Kidney (tissue), 14 donors: Measurements from ENCODE around the gene COL4A2. TPM values are rescaled to one million over a fixed set of nuclear protein-coding genes. Genes with fewer than 3 reads are reported as not detected.

Source experiments
- DNase-seq, 5 donors: peaks; one replicate each; pipeline ENCODE4 v3.0.0-alpha.2; 2013 to 2020
- FAIRE-seq: peaks from 2 replicates; lab custom pipeline; 2012; peaks lifted over from hg19 to GRCh38; lab: Jason Lieb, UNC
- H3K27ac ChIP-seq, 2 donors: one replicate each; pipeline ENCODE4 v1.7.0; 2013; ENCODE audit warnings: low read depth in 2 of 2, low read length in 2 of 2, inconsistent platforms in 1 of 2
- H3K27me3 ChIP-seq: one replicate; pipeline ENCODE4 v1.7.1; 2013; ENCODE audit warnings: low read length, inconsistent platforms; ENCODE audit not compliant: control insufficient read depth, insufficient read depth
- H3K36me3 ChIP-seq, 3 donors: one replicate each; pipeline versions ENCODE4 v1.7.0 to v1.7.1; 2013; ENCODE audit warnings: low read length in 3 of 3, control low read depth in 1 of 3, inconsistent platforms in 1 of 3; ENCODE audit not compliant: insufficient read depth in 3 of 3, control insufficient read depth in 2 of 3
- H3K4me1 ChIP-seq, 3 donors: one replicate each; pipeline versions ENCODE4 v1.7.0 to v1.7.1; 2013; ENCODE audit warnings: low read length in 3 of 3, inconsistent platforms in 1 of 3, low read depth in 1 of 3; ENCODE audit not compliant: control insufficient read depth in 2 of 3, insufficient read depth in 2 of 3
- H3K4me3 ChIP-seq, 3 donors: one replicate each; pipeline versions ENCODE4 v1.7.0 to v1.8.1; 2013; ENCODE audit warnings: low read length in 3 of 3, control low read depth in 1 of 3, inconsistent platforms in 1 of 3
- H3K9ac ChIP-seq, 3 donors: one replicate each; pipeline versions ENCODE4 v1.7.0 to v1.7.1; 2013; ENCODE audit warnings: low read length in 3 of 3, control low read depth in 1 of 3, inconsistent platforms in 1 of 3
- H3K9me3 ChIP-seq, 3 donors: one replicate each; pipeline versions ENCODE4 v1.7.0 to v1.7.1; 2013; ENCODE audit warnings: low read length in 3 of 3, control low read depth in 1 of 3, inconsistent platforms in 1 of 3; ENCODE audit not compliant: control insufficient read depth in 2 of 3, insufficient read depth in 1 of 3
- CTCF ChIP-seq: IDR thresholded peaks from 3 replicates; pipeline ENCODE4 v1.5.1; 2012; ENCODE audit warnings: mild to moderate bottlenecking, moderate library complexity, borderline replicate concordance; ENCODE audit not compliant: insufficient read depth; ENCODE audit errors: extremely low read depth
- intact Hi-C: fragments of 100-400 bp; cut with DNase I; formaldehyde crosslinking; loops from one replicate; pipeline ENCODE4 v1.11.1; 2022
- polyA plus RNA-seq: library from polyadenylated mRNA; stranded (reverse); fragments of 350-450 nt; fragmentation: Illumina TruSeq; extraction: RNeasy Lipid Tissue Mini Kit (QIAGEN cat#74804); gene quantifications from one replicate; pipeline ENCODE4 v1.2.3, GENCODE V29; 2014; ENCODE audit warnings: low read depth, low replicate concordance; ENCODE audit not compliant: insufficient read depth
- total RNA-seq: library from RNA; stranded (reverse); fragmentation: NEBNext Ultra II Directional; extraction: Animal tissue kit (Norgen Biotek cat#: 25700); gene quantifications from one replicate; pipeline ENCODE4 v1.2.1, GENCODE V29; 2021
- donor health status: control.
- donor health status: control.
- donor health status: control.
- donor health status: control.
- donor health status: control.
- donor health status: DM: yes; HTN: yes; CAD: no.
- donor health status: Normal renal cell carcinoma (clear cell type).

The COL4A2 gene
- total and polyA plus RNA-seq, 2 donors from 2014 or later, result 126 to 265 TPM

- FAIRE-seq (no peak), DNase-seq (no peak)
- Histone ChIP-seq H3K4me3 (no peak overlapping the region), H3K36me3 (peaks cover 0 to 3% (median 0%) of the 10 kb centered on the region in 3 donors), H3K27ac (no peak overlapping the region), H3K9ac (no peak overlapping the region), H3K27me3 (no peaks in the 10 kb centered on the region), H3K9me3 (no peaks in the 10 kb centered on the region), H3K4me1 (peaks cover 0 to 31% (median 22%) of the 10 kb centered on the region in 3 donors)
- intact Hi-C loops, result no loop called here
- TF ChIP-seq CTCF, result no peak
Measured at GRCh38 chr13:110297011-110297410, 10.1 kb upstream of the COL4A2 start.

- intact Hi-C loops, result no loop called here
- no peaks in the 10 kb centered on the region for H3K27me3 ChIP-seq
- peak overlapping the region in 1 of 2 donors; percentile 81 for H3K27ac ChIP-seq
- H3K4me1 ChIP-seq, result peaks cover 0 to 40% (median 28%) of the 10 kb centered on the region in 3 donors
- DNase-seq (peak in 2 of 5 donors; percentile 59 to 86), FAIRE-seq (peak; percentile 79)
- no peak overlapping the region for H3K4me3 ChIP-seq
- H3K9me3 ChIP-seq, result no peaks in the 10 kb centered on the region
- peak overlapping the region in 1 of 3 donors; percentile 29 for H3K9ac ChIP-seq
- peaks cover 0 to 3% (median 0%) of the 10 kb centered on the region in 3 donors for H3K36me3 ChIP-seq
- no peak for TF ChIP-seq CTCF
Measured at GRCh38 chr13:110297766-110298504, 9.1 kb upstream of the COL4A2 start.

GRCh38 chr13:110298505-110299282 lies 8.4 kb upstream of the COL4A2 start:
- no peak for TF ChIP-seq CTCF
- Histone ChIP-seq H3K27me3 (no peaks in the 10 kb centered on the region), H3K4me1 (peaks cover under 1 to 48% (median 28%) of the 10 kb centered on the region in 3 donors), H3K36me3 (peaks cover 0 to 3% (median 0%) of the 10 kb centered on the region in 3 donors), H3K4me3 (peak overlapping the region in 1 of 3 donors; percentile 18), H3K27ac (peak overlapping the region; percentile 29 to 81), H3K9me3 (no peaks in the 10 kb centered on the region), H3K9ac (peak overlapping the region in 1 of 3 donors; percentile 29)
- no peak for FAIRE-seq
- peak in 4 of 5 donors; percentile 50 to 87 (median 66) for DNase-seq
- intact Hi-C loops, result no loop called here
